HepG2 (cell line): Measurements from ENCODE around the gene FAM174C. TPM values are rescaled to one million over a fixed set of nuclear protein-coding genes. Genes with fewer than 3 reads are reported as not detected.
A peak's percentile ranks its signal among the peaks of the same experiment; 100 is the strongest.

Experiments used
- ARID2 ChIP-seq: sonication (generic); formaldehyde crosslinking; IDR thresholded peaks from 2 replicates; pipeline ENCODE4 v1.8.1; 2022; ENCODE audit warnings: mild to moderate bottlenecking, missing genetic modification reagents, borderline replicate concordance
- BORCS8-MEF2B ChIP-seq: sonication (generic); formaldehyde crosslinking; IDR thresholded peaks from 2 replicates; pipeline ENCODE4 v1.8.0; 2022; ENCODE audit warnings: mild to moderate bottlenecking, missing genetic modification reagents
- CREB1 ChIP-seq, 2 experiments: fragments of 450-650 bp in 1 of 2; IDR thresholded peaks; 2 replicates each; pipeline ENCODE4 v1.6.1; 2016 to 2017; ENCODE audit warnings: control low read depth in 1 of 2, mild to moderate bottlenecking in 1 of 2, missing compliant biosample characterization in 1 of 2, missing genetic modification characterization in 1 of 2
- CREB3 ChIP-seq: sonication (generic); formaldehyde crosslinking; IDR thresholded peaks from 2 replicates; pipeline ENCODE4 v1.5.0; 2020; ENCODE audit warnings: missing genetic modification reagents
- DZIP1 ChIP-seq: sonication (generic); formaldehyde crosslinking; IDR thresholded peaks from 2 replicates; pipeline ENCODE4 v1.5.0; 2020; ENCODE audit warnings: mild to moderate bottlenecking, missing genetic modification reagents
- GABPB1 ChIP-seq: IDR thresholded peaks from 2 replicates; pipeline ENCODE4 v1.6.1; 2016; ENCODE audit warnings: mild to moderate bottlenecking, missing genetic modification reagents, moderate library complexity, missing compliant biosample characterization
- IRX3 ChIP-seq: sonication (generic); formaldehyde crosslinking; IDR thresholded peaks from 2 replicates; pipeline ENCODE4 v1.8.1; 2023; ENCODE audit warnings: mild to moderate bottlenecking, low read depth, missing genetic modification reagents, borderline replicate concordance
- POLR2G ChIP-seq: fragments of 200-400 bp; formaldehyde crosslinking; IDR thresholded peaks from 2 replicates; pipeline ENCODE4 v1.6.1; 2018; ENCODE audit warnings: mild to moderate bottlenecking, low read depth, low read length, moderate library complexity
- SOX6 ChIP-seq, 2 experiments: fragments of 450-650 bp in 1 of 2; sonication (generic) in 1 of 2; formaldehyde crosslinking in 1 of 2; IDR thresholded peaks; 2 replicates each; pipeline versions ENCODE4 v1.4.0 to v1.6.1; 2017 to 2020; ENCODE audit warnings: antibody characterized with exemption in 1 of 2, mild to moderate bottlenecking in 1 of 2, missing genetic modification reagents in 1 of 2
- SP5 ChIP-seq: IDR thresholded peaks from 2 replicates; pipeline ENCODE4 v1.6.1; 2016; ENCODE audit warnings: low read depth, borderline replicate concordance
- ZBTB2 ChIP-seq: sonication (generic); formaldehyde crosslinking; IDR thresholded peaks from 2 replicates; pipeline ENCODE4 v1.8.0; 2022; ENCODE audit warnings: low read depth, missing genetic modification reagents
- ZBTB38 ChIP-seq: sonication (generic); formaldehyde crosslinking; IDR thresholded peaks from 2 replicates; pipeline ENCODE4 v1.5.1; 2020; ENCODE audit warnings: mild to moderate bottlenecking, missing genetic modification reagents
- ZNF253 ChIP-seq: sonication (generic); formaldehyde crosslinking; IDR thresholded peaks from 2 replicates; pipeline ENCODE4 v1.8.0; 2022; ENCODE audit warnings: mild to moderate bottlenecking, missing genetic modification reagents, borderline replicate concordance
- ZNF275 ChIP-seq: sonication (generic); formaldehyde crosslinking; IDR thresholded peaks from 2 replicates; pipeline ENCODE4 v1.8.0; 2022; ENCODE audit warnings: missing genetic modification reagents, mild to moderate bottlenecking, inconsistent platforms, borderline replicate concordance
- ZUFSP ChIP-seq: sonication (generic); formaldehyde crosslinking; IDR thresholded peaks from 2 replicates; pipeline ENCODE4 v1.9.0; 2021; ENCODE audit warnings: missing genetic modification reagents, mild to moderate bottlenecking, borderline replicate concordance
- polyA plus RNA-seq, 8 experiments: library from polyadenylated mRNA; depleted of rRNA in 3 of 8; stranded (reverse) in 7 of 8; unstranded in 1 of 8; fragments of >200 nt; fragmentation: Illumina TruSeq in 4 of 8; extraction: Trizol in 4 of 8; gene quantifications; 2 replicates each; pipeline versions ENCODE4 v1.2.1 to v1.2.3, GENCODE V29; 2011 to 2016; ENCODE audit warnings: low read depth in 4 of 8, missing spikeins in 1 of 8, mixed read lengths in 1 of 8; ENCODE audit not compliant: insufficient read depth in 1 of 8
- total RNA-seq, 5 experiments: library from RNA; depleted of rRNA; stranded (reverse); fragments of >200 nt; fragmentation: Illumina TruSeq; extraction: Trizol; gene quantifications; 2 replicates each; pipeline ENCODE4 v1.2.3, GENCODE V29; 2016; ENCODE audit warnings: low read depth in 1 of 5

FAM174C gene
- total and polyA plus RNA-seq, 2 of the 13 experiments (the other 11 are each of a cell fraction or from before 2014, with no cell fraction given): 19.5 to 31.3 TPM

GRCh38 chr19:1324806-1325567 lies 49.7 kb downstream of the FAM174C start (continued):
- no peak for TF ChIP-seq SOX6 (IDR thresholded peaks at IDR 0.05)
- TF ChIP-seq SOX6 (CRISPR knock-in tag; IDR thresholded peaks at IDR 0.05): peak; percentile 70
- 0 out of 2 replicates have a peak, but pooled peaks have one; percentile 24 for TF ChIP-seq BORCS8-MEF2B
- 0 out of 2 replicates have a peak, but pooled peaks have one; percentile 12 for TF ChIP-seq ZBTB38 (CRISPR knock-in tag)
- peak; percentile 82 for TF ChIP-seq CREB1 (IDR thresholded peaks at IDR 0.05)
- TF ChIP-seq CREB1 (CRISPR knock-in tag; IDR thresholded peaks at IDR 0.05): peak; percentile 88
- TF ChIP-seq DZIP1 (CRISPR knock-in tag): peak; percentile 79; the same call in 1 of the 2 replicates
- TF ChIP-seq ZBTB2 (CRISPR knock-in tag): 0 out of 2 replicates have a peak, but pooled peaks have one; percentile 17
- TF ChIP-seq POLR2G: peak; percentile 75
- TF ChIP-seq ZUFSP (CRISPR knock-in tag): no peak
- peak; percentile 56; the same call in 1 of the 2 replicates for TF ChIP-seq GABPB1
- no peak for TF ChIP-seq IRX3
- 0 out of 2 replicates have a peak, but pooled peaks have one; percentile 42 for TF ChIP-seq ZNF275 (CRISPR knock-in tag)
- TF ChIP-seq ZNF253 (CRISPR knock-in tag): 0 out of 2 replicates have a peak, but pooled peaks have one; percentile 19
- peak; percentile 23; the same call in 1 of the 2 replicates for TF ChIP-seq SP5 (CRISPR knock-in tag)
- TF ChIP-seq ARID2 (CRISPR knock-in tag): 0 out of 2 replicates have a peak, but pooled peaks have one; percentile 28
- TF ChIP-seq CREB3 (CRISPR knock-in tag): 0 out of 2 replicates have a peak, but pooled peaks have one; percentile 44
